Stimulated activated CD8-positive, alpha-beta memory T cell treated with anti-CD3 and anti-CD28 coated beads, Interleukin-15, amount 100 ng/mL, for 1 hour (primary cell): ENCODE measurements around the gene NXT2.
"Not testable (repeated sequence)": the region's sequence is repeated elsewhere in the genome, so short reads cannot be mapped to it uniquely, and the experiment has no call there.

ENCODE experiments used
- DNase-seq: peaks from one replicate; pipeline ENCODE4 v3.0.0-alpha.2; 2020; ENCODE audit warnings: low read depth

Gene NXT2

GRCh38 chrX:109536439-109537323 is at the start of gene NXT2:
Gene NXT2 (plus strand): TSS chrX:109536844. CDS start chrX:109537007, 163 bp downstream.
- peak; percentile 63 for DNase-seq

GRCh38 chrX:109487640-109488039 is 49.0 kb upstream of the NXT2 start:
- no peak for DNase-seq

- no peak for DNase-seq
Measured at GRCh38 chrX:109489174-109489573, 47.5 kb upstream of the NXT2 start.

- DNase-seq = no peak
Measured at GRCh38 chrX:109498434-109498833, 38.2 kb upstream of the NXT2 start.

- no peak for DNase-seq
Measured at GRCh38 chrX:109501176-109501575, 35.5 kb upstream of the NXT2 start.

- no peak for DNase-seq
Measured at GRCh38 chrX:109508915-109509314, 27.7 kb upstream of the NXT2 start.

- no peak for DNase-seq
Measured at GRCh38 chrX:109511113-109511512, 25.5 kb upstream of the NXT2 start.

- no peak for DNase-seq
Measured at GRCh38 chrX:109519001-109519400, 17.6 kb upstream of the NXT2 start.

- DNase-seq = no peak
Measured at GRCh38 chrX:109533005-109533404, 3.6 kb upstream of the NXT2 start.

- DNase-seq = no peak
Measured at GRCh38 chrX:109533631-109534030, 3.0 kb upstream of the NXT2 start.

- no peak for DNase-seq
Measured at GRCh38 chrX:109534933-109535332, 1.7 kb upstream of the NXT2 start.

- DNase-seq = no peak
Measured at GRCh38 chrX:109535578-109535977, 1.1 kb upstream of the NXT2 start.

GRCh38 chrX:109537324-109537665 is 651 bp downstream of the NXT2 start:
- no peak for DNase-seq

GRCh38 chrX:109539007-109539406 is 2.4 kb downstream of the NXT2 start:
- not testable (repeated sequence) for DNase-seq

- DNase-seq = no peak
Measured at GRCh38 chrX:109553862-109554261, 17.2 kb downstream of the NXT2 start.

- not testable (repeated sequence) for DNase-seq
Measured at GRCh38 chrX:109576083-109576482, 39.4 kb downstream of the NXT2 start.

GRCh38 chrX:109577055-109577454 is 40.4 kb downstream of the NXT2 start:
- no peak for DNase-seq

GRCh38 chrX:109578916-109579315 is 42.3 kb downstream of the NXT2 start:
- no peak for DNase-seq

GRCh38 chrX:109585488-109585887 is 48.8 kb downstream of the NXT2 start:
- DNase-seq = no peak

GRCh38 chrX:109590176-109590575 is 53.5 kb downstream of the NXT2 start:
- DNase-seq = no peak
